Activated naive CD4-positive, alpha-beta T cell treated with anti-CD3 and anti-CD28 coated beads, Interleukin-2, amount 10 ng/mL, durations not matched to agents 5 hours and 36 hours (primary cell): ENCODE measurements around the gene OTUD1. TPM values are rescaled to one million over a fixed set of nuclear protein-coding genes. Genes with fewer than 3 reads are reported as not detected.

ENCODE experiments used
- microRNA-seq: library from miRNA; unstranded; fragments of <30 nt; microRNA quantifications from one replicate; pipeline ENCODE4 v1.2.0, GENCODE V29; 2022; ENCODE audit warnings: borderline microRNAs expressed, borderline replicate concordance
- total RNA-seq, 2 experiments: library from RNA; stranded (reverse); gene quantifications; one replicate each; pipeline ENCODE4 v1.2.3, GENCODE V29; 2021

The OTUD1 gene
- 10 to 100 TPM; 25.9 to 26.4 TPM for total RNA-seq

DNA sequence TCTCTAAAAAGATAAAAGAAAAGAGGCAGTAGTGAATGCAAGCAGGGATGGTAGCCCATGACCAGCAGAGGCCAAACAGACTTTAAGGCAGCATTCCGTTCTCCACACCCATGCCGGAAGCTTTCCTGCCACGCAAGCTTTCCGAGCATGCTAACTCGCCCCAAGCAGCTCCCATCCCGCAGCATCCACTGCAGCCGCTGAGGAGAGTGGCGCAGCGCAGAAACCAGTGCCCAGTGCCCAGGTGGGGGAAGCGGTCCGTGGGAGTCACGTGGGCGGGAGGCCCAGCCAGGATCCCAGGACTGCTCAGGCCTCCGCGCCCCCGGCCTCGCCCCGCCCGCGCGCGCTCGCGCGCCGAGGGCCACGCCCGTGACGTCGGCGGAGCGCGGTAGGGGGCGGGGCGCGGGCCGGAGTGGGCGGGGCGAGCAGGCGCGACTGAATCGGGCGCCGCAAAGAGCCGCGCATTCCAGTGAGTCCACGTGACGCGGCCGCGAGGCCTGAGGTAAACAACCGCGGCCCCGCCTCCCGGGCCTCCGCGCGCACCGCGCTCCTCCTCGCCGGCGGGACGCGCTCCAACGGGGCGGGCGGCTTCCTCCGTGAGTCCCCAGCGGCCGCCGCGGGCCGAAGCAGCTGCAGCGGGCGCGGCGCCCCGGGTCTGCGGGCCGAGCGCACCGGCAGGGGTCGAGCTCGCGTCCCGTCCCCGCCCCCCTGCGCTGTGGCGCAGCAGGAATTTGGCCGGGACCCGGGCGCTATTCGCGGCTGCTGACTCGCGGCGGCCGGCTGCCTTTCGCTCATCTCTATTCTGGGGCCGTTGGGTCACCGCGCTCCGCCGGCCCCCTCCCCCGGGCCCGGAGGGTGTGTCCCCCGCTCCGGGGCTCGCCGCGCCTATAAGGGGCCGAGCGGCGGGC is at the start of gene OTUD1:
Gene OTUD1, plus strand, starts transcription at position 529 of the 905 bp plus-strand sequence. CDS start 383 bp downstream, outside the sequence.

Small RNAs within 50 kb of the gene (microRNA-seq; reads per million reads assigned to microRNA genes)
- gene MIR1254-2: not detected

Other genes starting within 250 kb of the OTUD1 start
- gene PTF1A, start 246.8 kb upstream of the OTUD1 start, total RNA-seq: not detected
- under 1 TPM; 0.17 to 0.18 TPM for gene C10orf67, start 94.3 kb upstream of the OTUD1 start, total RNA-seq